Measurements from ENCODE around the gene SBF2.

GRCh38 chr11:9947231-9947864 is 346.7 kb downstream of the SBF2 start:
- no peak for TF ChIP-seq CTCF (IDR thresholded peaks at IDR 0.05; ENCODE audit: low read depth, low read length)
- TF ChIP-seq POLR2A (IDR thresholded peaks at IDR 0.05; ENCODE audit: extremely low read depth, insufficient read length), result no peak
- no peak for TF ChIP-seq MAX (IDR thresholded peaks at IDR 0.05; ENCODE audit: low read depth, low read length)
